Thymus (tissue), 11 donors: ENCODE results near the gene TRIM38. TPM values are rescaled to one million over a fixed set of nuclear protein-coding genes. Genes with fewer than 3 reads are reported as not detected.

Source experiments
- DNase-seq, 9 donors: peaks; one replicate each; pipeline ENCODE4 v3.0.0-alpha.2; 2013; ENCODE audit warnings: low spot score in 9 of 9, low read depth in 6 of 9, missing footprints in 1 of 9
- H3K27ac ChIP-seq, 2 donors: one replicate each; pipeline ENCODE4 v1.5.1; 2013; ENCODE audit warnings: control low read depth in 1 of 2, low read depth in 1 of 2, low read length in 1 of 2, mild to moderate bottlenecking in 1 of 2, moderate library complexity in 1 of 2
- H3K27me3 ChIP-seq, 2 donors: one replicate each; pipeline ENCODE4 v1.5.1; 2013; ENCODE audit warnings: low read length in 1 of 2; ENCODE audit not compliant: control insufficient read depth in 2 of 2, insufficient read depth in 1 of 2
- H3K36me3 ChIP-seq, 2 donors: one replicate each; pipeline ENCODE4 v1.5.1; 2013; ENCODE audit warnings: low read length in 1 of 2, mild to moderate bottlenecking in 1 of 2, moderate library complexity in 1 of 2; ENCODE audit not compliant: control insufficient read depth in 2 of 2, insufficient read depth in 2 of 2
- H3K4me1 ChIP-seq, 2 donors: one replicate each; pipeline ENCODE4 v1.5.1; 2013; ENCODE audit warnings: low read length in 2 of 2; ENCODE audit not compliant: control insufficient read depth in 2 of 2, insufficient read depth in 2 of 2
- H3K4me3 ChIP-seq, 2 donors: one replicate each; pipeline ENCODE4 v1.5.1; 2013; ENCODE audit warnings: low read length in 2 of 2, control low read depth in 1 of 2, mild to moderate bottlenecking in 1 of 2
- H3K9me3 ChIP-seq, 2 donors: one replicate each; pipeline ENCODE4 v1.5.1; 2013; ENCODE audit warnings: low read length in 1 of 2, mild to moderate bottlenecking in 1 of 2; ENCODE audit not compliant: control insufficient read depth in 2 of 2, insufficient read depth in 1 of 2
- WGBS: extraction: QIAGEN DNeasy Blood & Tissue Kit; methylation state at CpG from one replicate; pipeline ENCODE4 v1.1.7; 2013; 5-methylcytosine and 5-hydroxymethylcytosine counted together
- polyA plus RNA-seq: library from polyadenylated mRNA; stranded (reverse); fragments of 200-250 nt; gene quantifications from one replicate; pipeline ENCODE4 v1.2.3, GENCODE V29; 2013
- total RNA-seq: library from RNA; stranded (reverse); fragments of 120-200 nt; gene quantifications from one replicate; pipeline ENCODE4 v1.2.4, GENCODE V29; 2013
- donor health status: healthy.

Gene TRIM38
- total and polyA plus RNA-seq, 2 donors: 5.0 to 11.3 TPM

- no peaks in the 10 kb centered on the region for H3K27me3 ChIP-seq
- no peaks in the 10 kb centered on the region for H3K9me3 ChIP-seq
- peak in 1 of 9 donors; percentile 46 for DNase-seq
- H3K4me1 ChIP-seq: peaks cover 20 to 57% of the 10 kb centered on the region in 2 donors
- H3K4me3 ChIP-seq: peak overlapping the region; percentile 32 to 71
- H3K27ac ChIP-seq: peak overlapping the region in 1 of 2 donors; percentile 98
- WGBS: 95% methylated on average over 7 of the region's 7 CpGs
- no peaks in the 10 kb centered on the region for H3K36me3 ChIP-seq
Observed at GRCh38 chr6:26029857-26030653, 67.5 kb downstream of the TRIM38 start.

- no peaks in the 10 kb centered on the region for H3K27me3 ChIP-seq
- no peaks in the 10 kb centered on the region for H3K9me3 ChIP-seq
- no peak for DNase-seq
- H3K4me1 ChIP-seq: peaks cover 22 to 57% of the 10 kb centered on the region in 2 donors
- H3K27ac ChIP-seq: peak overlapping the region in 1 of 2 donors; percentile 98
- 71% methylated on average over 3 of the region's 3 CpGs for WGBS
- peak overlapping the region; percentile 28 to 71 for H3K4me3 ChIP-seq
- no peaks in the 10 kb centered on the region for H3K36me3 ChIP-seq
Observed at GRCh38 chr6:26030716-26031115, 68.1 kb downstream of the TRIM38 start.

- Histone ChIP-seq H3K36me3 (no peaks in the 10 kb centered on the region), H3K4me3 (peak overlapping the region; percentile 58 to 71), H3K27me3 (no peaks in the 10 kb centered on the region), H3K9me3 (no peaks in the 10 kb centered on the region), H3K4me1 (peaks cover 22 to 52% of the 10 kb centered on the region in 2 donors), H3K27ac (peak overlapping the region; percentile 92 to 98)
- peak in 1 of 9 donors; percentile 42 for DNase-seq
- 30% methylated on average over 5 of the region's 5 CpGs for WGBS
Observed at GRCh38 chr6:26031151-26031594, 68.6 kb downstream of the TRIM38 start.

GRCh38 chr6:26031595-26032339 is 69.2 kb downstream of the TRIM38 start:
- H3K27me3 ChIP-seq: no peaks in the 10 kb centered on the region
- H3K4me3 ChIP-seq: peak overlapping the region; percentile 58 to 71
- H3K36me3 ChIP-seq: no peaks in the 10 kb centered on the region
- H3K4me1 ChIP-seq: peaks cover 22 to 51% of the 10 kb centered on the region in 2 donors
- peak; percentile 91 to 100 (median 99) for DNase-seq
- no peaks in the 10 kb centered on the region for H3K9me3 ChIP-seq
- peak overlapping the region; percentile 92 to 98 for H3K27ac ChIP-seq
- 2% methylated on average over 44 of the region's 44 CpGs for WGBS

GRCh38 chr6:26032340-26033084 is 69.9 kb downstream of the TRIM38 start:
- no peaks in the 10 kb centered on the region for H3K36me3 ChIP-seq
- peak overlapping the region; percentile 58 to 71 for H3K4me3 ChIP-seq
- H3K27ac ChIP-seq: peak overlapping the region; percentile 94 to 98
- H3K9me3 ChIP-seq: no peaks in the 10 kb centered on the region
- peaks cover 21 to 53% of the 10 kb centered on the region in 2 donors for H3K4me1 ChIP-seq
- no peaks in the 10 kb centered on the region for H3K27me3 ChIP-seq
- WGBS: under 1% methylated on average over 19 of the region's 19 CpGs
- DNase-seq: peak in 2 of 9 donors; percentile 60 to 76

GRCh38 chr6:26033085-26033940 is 70.7 kb downstream of the TRIM38 start:
- Histone ChIP-seq H3K27me3 (no peaks in the 10 kb centered on the region), H3K4me1 (peaks cover 19 to 46% of the 10 kb centered on the region in 2 donors), H3K4me3 (peak overlapping the region; percentile 58 to 71), H3K36me3 (no peaks in the 10 kb centered on the region), H3K9me3 (no peaks in the 10 kb centered on the region), H3K27ac (peak overlapping the region; percentile 95 to 98)
- peak; percentile 82 to 99 (median 93) for DNase-seq
- WGBS: under 1% methylated on average over 47 of the region's 47 CpGs

- peak overlapping the region; percentile 95 to 98 for H3K27ac ChIP-seq
- H3K36me3 ChIP-seq: no peaks in the 10 kb centered on the region
- H3K4me1 ChIP-seq: peaks cover 16 to 40% of the 10 kb centered on the region in 2 donors
- WGBS: 3% methylated on average over 19 of the region's 19 CpGs
- H3K27me3 ChIP-seq: no peaks in the 10 kb centered on the region
- peak overlapping the region; percentile 58 to 71 for H3K4me3 ChIP-seq
- H3K9me3 ChIP-seq: no peaks in the 10 kb centered on the region
- DNase-seq: peak in 5 of 9 donors; percentile 68 to 89 (median 75)
Observed at GRCh38 chr6:26033941-26034354, 71.3 kb downstream of the TRIM38 start.

GRCh38 chr6:26034905-26035304 is 72.3 kb downstream of the TRIM38 start:
- peaks cover 15 to 31% of the 10 kb centered on the region in 2 donors for H3K4me1 ChIP-seq

More at GRCh38 chr6:26034905-26035304, 72.3 kb downstream of the TRIM38 start:
- Histone ChIP-seq H3K4me3 (no peak overlapping the region), H3K9me3 (no peaks in the 10 kb centered on the region), H3K27me3 (no peaks in the 10 kb centered on the region), H3K27ac (peak overlapping the region in 1 of 2 donors; percentile 98), H3K36me3 (no peaks in the 10 kb centered on the region)
- DNase-seq: peak in 1 of 9 donors; percentile 39
- WGBS: 97% methylated on average over 2 of the region's 2 CpGs
